HCT116 (cell line): Measurements from ENCODE around the gene CSDE1. TPM values are rescaled to one million over a fixed set of nuclear protein-coding genes. Genes with fewer than 3 reads are reported as not detected.

Source experiments
- ATAC-seq: fragments of 200-7000 bp; cut with Tn5 transposase; 2 replicates; pipeline ENCODE4 v1.9.1; 2020; ENCODE audit warnings: mild to moderate bottlenecking, moderate library complexity
- BruUV-seq: library from RNA; stranded (reverse); fragments of 400-500 nt; replicated peaks from 2 replicates; lab custom pipeline; 2021; lab: Mats Ljungman, UMichigan
- CTCF ChIA-PET: fragments of 300-600 bp; sonication (Branson Sonifier 250); formaldehyde crosslinking; loops from one replicate; lab custom pipeline; 2021; ENCODE audit warnings: antibody characterized with exemption; lab: Charles Lee
- POLR2A ChIA-PET: fragments of 300-600, 350-600 bp; sonication (Branson Sonifier 250); formaldehyde crosslinking; loops from one replicate; lab custom pipeline; 2021; ENCODE audit warnings: antibody characterized with exemption; lab: Charles Lee
- RAD21 ChIA-PET, 2 experiments: fragments of 300-600 bp; sonication (Branson Sonifier 250); formaldehyde crosslinking; loops; one replicate each; lab custom pipeline; 2023; ENCODE audit warnings: low total read pairs in 2 of 2; ENCODE audit not compliant: uncharacterized antibody in 2 of 2, unreplicated experiment in 2 of 2, low non-redundant PET in 1 of 2; lab: Charles Lee
- DNase-seq: peaks from one replicate; pipeline ENCODE4 v3.0.0-alpha.2; 2010; ENCODE audit warnings: low read depth, low spot score
- H2AFZ ChIP-seq: fragments of 200-600 bp; shearing (Covaris generic), sonication (generic); 2 replicates; pipeline ENCODE4 v1.6.1; 2017; ENCODE audit warnings: low read depth, mixed run types, mixed read lengths, antibody characterized with exemption, low read length; ENCODE audit not compliant: poor library complexity, severe bottlenecking
- H3K27ac ChIP-seq: 2 replicates; pipeline ENCODE4 v1.5.1; 2012; ENCODE audit warnings: low read depth, low read length
- H3K27me3 ChIP-seq: fragments of 200-600 bp; sonication (generic); 2 replicates; pipeline ENCODE4 v1.6.1; 2016; ENCODE audit warnings: mixed run types, low read length, mixed read lengths; ENCODE audit not compliant: insufficient read depth
- H3K36me3 ChIP-seq, 2 experiments: fragments of 200-500 bp in 1 of 2; fragments of 200-600 bp in 1 of 2; sonication (Bioruptor generic) in 1 of 2; sonication (generic) in 1 of 2; 2 replicates each; pipeline versions ENCODE4 v1.5.1 to v1.6.1; 2014 to 2016; ENCODE audit warnings: low read length in 2 of 2, inconsistent platforms in 1 of 2, mixed read lengths in 1 of 2, mixed run types in 1 of 2; ENCODE audit not compliant: insufficient read depth in 2 of 2, control insufficient read depth in 1 of 2
- H3K4me1 ChIP-seq, 2 experiments: fragments of 200-600 bp in 1 of 2; sonication (generic) in 1 of 2; 2 replicates each; pipeline versions ENCODE4 v1.5.1 to v1.6.1; 2012 to 2017; ENCODE audit warnings: low read length in 2 of 2, inconsistent platforms in 1 of 2, mild to moderate bottlenecking in 1 of 2, mixed read lengths in 1 of 2, mixed run types in 1 of 2, moderate library complexity in 1 of 2; ENCODE audit not compliant: insufficient read depth in 2 of 2, control insufficient read depth in 1 of 2
- H3K4me2 ChIP-seq: fragments of 200-600 bp; sonication (generic); 2 replicates; pipeline ENCODE4 v1.6.1; 2017; ENCODE audit warnings: mixed run types, low read length, mixed read lengths
- H3K4me3 ChIP-seq, 2 experiments: fragments of 200-600 bp in 1 of 2; sonication (generic) in 1 of 2; replicated peaks in 1 of 2; 2 replicates each; pipeline ENCODE4 v1.5.1; 2011 to 2016; ENCODE audit warnings: low read length in 2 of 2, control low read depth in 1 of 2, low read depth in 1 of 2, mild to moderate bottlenecking in 1 of 2, mixed read lengths in 1 of 2, mixed run types in 1 of 2
- H3K79me2 ChIP-seq: fragments of 200-600 bp; sonication (generic); 2 replicates; pipeline ENCODE4 v1.6.1; 2017; ENCODE audit warnings: mild to moderate bottlenecking, mixed run types, low read length, moderate library complexity, mixed read lengths; ENCODE audit not compliant: insufficient read depth
- H3K9ac ChIP-seq: fragments of 200-600 bp; sonication (generic); 2 replicates; pipeline ENCODE4 v1.6.1; 2016; ENCODE audit warnings: low read length, mixed read lengths
- H3K9me2 ChIP-seq: fragments of 200-600 bp; sonication (generic), shearing (Covaris generic); 2 replicates; pipeline ENCODE4 v1.6.1; 2017; ENCODE audit warnings: mixed run types, mild to moderate bottlenecking, moderate library complexity; ENCODE audit not compliant: insufficient read depth
- H3K9me3 ChIP-seq, 2 experiments: fragments of 200-500 bp in 1 of 2; fragments of 200-600 bp in 1 of 2; sonication (Bioruptor generic) in 1 of 2; sonication (generic) in 1 of 2; 2 replicates each; pipeline ENCODE4 v1.6.1; 2014 to 2017; ENCODE audit warnings: low read length in 2 of 2, mixed read lengths in 2 of 2, inconsistent platforms in 1 of 2, low read depth in 1 of 2, mild to moderate bottlenecking in 1 of 2, mixed run types in 1 of 2, moderate library complexity in 1 of 2; ENCODE audit not compliant: control insufficient read depth in 1 of 2, insufficient read depth in 1 of 2
- H4K20me1 ChIP-seq: fragments of 200-600 bp; sonication (generic), shearing (Covaris generic); 2 replicates; pipeline ENCODE4 v1.6.1; 2017; ENCODE audit warnings: mixed run types, mild to moderate bottlenecking, moderate library complexity; ENCODE audit not compliant: insufficient read depth
- ATF3 ChIP-seq: IDR thresholded peaks from 2 replicates; pipeline ENCODE4 v1.6.1; 2012
- CEBPB ChIP-seq: IDR thresholded peaks from 2 replicates; pipeline ENCODE4 v1.6.1; 2012; ENCODE audit warnings: low read depth
- EGR1 ChIP-seq: IDR thresholded peaks from 2 replicates; pipeline ENCODE4 v1.6.1; 2012; ENCODE audit warnings: low read depth
- ELF1 ChIP-seq: IDR thresholded peaks from 2 replicates; pipeline ENCODE4 v1.6.1; 2012; ENCODE audit warnings: low read depth, borderline replicate concordance
- EZH2 ChIP-seq: fragments of 200-600 bp; sonication (generic); IDR thresholded peaks from 2 replicates; pipeline ENCODE4 v1.6.1; 2017; ENCODE audit warnings: antibody characterized with exemption, mixed run types
- EZH2phosphoT487 ChIP-seq: fragments of 200-600 bp; IDR thresholded peaks from 2 replicates; pipeline ENCODE4 v1.6.1; 2018; ENCODE audit warnings: antibody characterized with exemption, borderline replicate concordance
- FOSL1 ChIP-seq: IDR thresholded peaks from 2 replicates; pipeline ENCODE4 v1.6.1; 2012; ENCODE audit warnings: low read depth
- MAX ChIP-seq: IDR thresholded peaks from 2 replicates; pipeline ENCODE4 v1.6.1; 2012
- POLR2A ChIP-seq: IDR thresholded peaks from 2 replicates; pipeline ENCODE4 v1.7.0; 2011; ENCODE audit warnings: borderline replicate concordance; ENCODE audit not compliant: insufficient read depth, insufficient read length; ENCODE audit errors: extremely low read depth
- RAD21 ChIP-seq: IDR thresholded peaks from 2 replicates; pipeline ENCODE4 v1.6.1; 2012; ENCODE audit warnings: low read depth, mild to moderate bottlenecking
- REST ChIP-seq: IDR thresholded peaks from 2 replicates; pipeline ENCODE4 v1.6.1; 2012; ENCODE audit warnings: low read depth
- SIN3A ChIP-seq: IDR thresholded peaks from 2 replicates; pipeline ENCODE4 v1.6.1; 2012; ENCODE audit warnings: low read depth
- SP1 ChIP-seq: IDR thresholded peaks from 2 replicates; pipeline ENCODE4 v1.6.1; 2012; ENCODE audit warnings: low read depth
- SRF ChIP-seq: IDR thresholded peaks from 2 replicates; pipeline ENCODE4 v1.6.1; 2012; ENCODE audit warnings: low read depth
- TCF7L2 ChIP-seq: IDR thresholded peaks from 2 replicates; pipeline ENCODE4 v1.7.0; 2011; ENCODE audit warnings: borderline replicate concordance, inconsistent platforms; ENCODE audit not compliant: insufficient read depth, insufficient read length; ENCODE audit errors: extremely low read depth
- YY1 ChIP-seq: IDR thresholded peaks from 2 replicates; pipeline ENCODE4 v1.6.1; 2011; ENCODE audit warnings: low read length, low read depth, moderate library complexity, mild to moderate bottlenecking; ENCODE audit not compliant: insufficient replicate concordance; ENCODE audit errors: extremely low read depth
- ZBTB33 ChIP-seq: IDR thresholded peaks from 2 replicates; pipeline ENCODE4 v1.6.1; 2011; ENCODE audit warnings: mild to moderate bottlenecking, low read length, moderate library complexity; ENCODE audit not compliant: insufficient replicate concordance; ENCODE audit errors: extremely low read depth
- ZNF274 ChIP-seq: fragments of 200-500 bp; sonication (Bioruptor generic); IDR thresholded peaks from 2 replicates; pipeline ENCODE4 v1.6.1; 2014; ENCODE audit warnings: mild to moderate bottlenecking, low read depth, low read length, inconsistent platforms
- intact Hi-C: fragments of 100-400 bp; cut with micrococcal nuclease; formaldehyde crosslinking; loops from 2 replicates; pipeline ENCODE4 v1.10.0; 2022
- total RNA-seq: library from RNA; stranded (reverse); gene quantifications from one replicate; pipeline ENCODE4 v1.2.1, GENCODE V29; 2021; ENCODE audit not compliant: unreplicated experiment

The CSDE1 gene
- total RNA-seq, 1 experiment from 2014 or later = 515 TPM

GRCh38 chr1:114691061-114691460 lies 66.7 kb downstream of the CSDE1 start (continued):
- TF ChIP-seq MAX (no peak), CEBPB (no peak)

- no peak overlapping the region for H3K9ac ChIP-seq
- H3K9me3 ChIP-seq = no peaks in the 10 kb centered on the region
- no peak overlapping the region for H3K4me3 ChIP-seq
- no peaks in the 10 kb centered on the region for H3K79me2 ChIP-seq
- DNase-seq (no peak), ATAC-seq (no peak)
- H2AFZ ChIP-seq = no peak overlapping the region
- H3K4me1 ChIP-seq = no peaks in the 10 kb centered on the region
- ChIA-PET CTCF (no interaction called here), POLR2A (no interaction called here), RAD21 (no interaction called here)
- no peaks in the 10 kb centered on the region for H4K20me1 ChIP-seq
- no peaks in the 10 kb centered on the region for H3K9me2 ChIP-seq
- no peaks in the 10 kb centered on the region for H3K36me3 ChIP-seq
- H3K4me2 ChIP-seq = no peak overlapping the region
- no peak overlapping the region for H3K27ac ChIP-seq
- BruUV-seq = no TSS peak
- H3K27me3 ChIP-seq = peaks cover 11% of the 10 kb centered on the region; the same call in 1 of the 2 replicates
- intact Hi-C loops = no loop called here
- no peak for TF ChIP-seq EGR1
- TF ChIP-seq YY1 = no peak
- TF ChIP-seq ZNF274 = no peak
- TF ChIP-seq RAD21 = no peak
- TF ChIP-seq CEBPB = no peak
- TF ChIP-seq ELF1 = no peak
- no peak for TF ChIP-seq POLR2A
- TF ChIP-seq SP1 = no peak
- TF ChIP-seq SRF = no peak
- TF ChIP-seq TCF7L2 = no peak
- no peak for TF ChIP-seq EZH2
- no peak for TF ChIP-seq MAX
- no peak for TF ChIP-seq ATF3
- TF ChIP-seq SIN3A = no peak
- TF ChIP-seq FOSL1 = no peak
- TF ChIP-seq ZBTB33 = no peak
- no peak for TF ChIP-seq REST
- no peak for TF ChIP-seq EZH2phosphoT487
These were observed 67.6 kb downstream of the CSDE1 start for GRCh38 chr1:114690148-114690547.
